NCI-H510A (cell line): Measurements from ENCODE around the gene CNN2.

ENCODE experiments used
- DNase-seq: peaks from one replicate; lab custom pipeline; 2025; lab: John Stamatoyannopoulos, UW

Gene CNN2

DNA sequence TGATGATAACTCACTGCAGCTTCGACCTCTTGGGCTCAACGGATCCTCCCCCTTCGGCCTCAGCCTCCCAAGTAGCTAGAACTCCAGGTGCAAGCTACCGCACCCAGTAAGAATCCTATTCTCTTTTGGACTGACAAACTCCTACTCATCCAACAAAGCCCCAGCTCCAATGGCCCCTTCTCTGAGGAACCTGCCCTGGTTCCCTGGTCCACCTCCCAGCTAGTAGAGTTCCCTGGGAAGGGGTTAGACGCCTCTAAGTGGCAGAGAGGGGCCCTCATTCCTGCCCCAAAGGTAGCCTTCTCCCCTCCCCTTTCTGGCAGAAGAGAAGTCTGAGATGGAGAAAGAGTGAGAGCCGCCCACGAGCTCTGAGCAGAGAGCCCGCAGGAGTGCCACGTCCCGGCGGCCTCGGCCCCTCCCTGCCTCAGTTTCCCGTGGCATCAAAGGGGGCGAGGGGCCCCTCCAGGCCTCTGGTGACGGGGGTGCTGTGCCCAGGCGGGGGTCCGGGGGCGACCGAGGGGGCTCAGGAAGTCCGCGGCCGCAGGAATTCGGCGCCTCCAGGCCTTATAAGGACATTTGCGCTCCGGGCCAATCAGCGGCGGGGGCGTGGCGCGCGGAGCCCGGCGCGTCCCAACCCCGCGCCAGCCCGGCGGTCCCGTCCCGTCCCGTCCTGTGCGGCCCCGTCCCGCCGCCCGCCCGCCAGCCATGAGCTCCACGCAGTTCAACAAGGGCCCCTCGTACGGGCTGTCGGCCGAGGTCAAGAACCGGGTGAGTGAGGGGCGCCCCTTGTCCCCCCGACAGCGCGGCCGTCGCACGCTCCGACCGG is at the start of gene CNN2:
CNN2 (plus strand) TSS at position 649 of the 823 bp plus-strand sequence; CDS start at position 703, 54 bp downstream.
- DNase-seq: no peak

GRCh38 chr19:977058-977464 is 49.3 kb upstream of the CNN2 start:
- DNase-seq: no peak

DNA sequence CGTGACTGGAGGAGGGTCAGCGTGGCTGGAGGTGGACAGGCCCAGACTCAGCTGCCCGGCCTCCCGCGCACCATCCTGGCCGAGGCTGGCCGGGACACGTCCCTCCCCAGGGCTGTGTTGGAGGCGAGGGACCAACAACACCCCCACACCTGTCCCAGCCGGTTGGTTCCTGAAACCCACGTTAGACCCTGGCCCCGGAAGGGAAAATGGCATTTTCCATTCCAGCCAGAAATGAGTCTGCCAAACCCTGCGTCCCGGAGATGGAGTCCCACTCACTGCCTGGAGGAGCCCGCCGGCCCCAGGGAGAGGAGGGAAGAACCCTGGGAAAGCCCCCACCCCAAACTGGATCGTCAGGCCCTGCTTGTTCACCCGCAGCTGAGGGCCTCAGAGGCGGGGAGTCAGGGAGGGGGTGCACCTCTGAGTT is 47.1 kb upstream of the CNN2 start:
- no peak for DNase-seq

- DNase-seq: no peak
These were observed 46.0 kb upstream of the CNN2 start for GRCh38 chr19:980133-980998.

GRCh38 chr19:982567-983170 is 43.7 kb upstream of the CNN2 start:
- no peak for DNase-seq

DNA sequence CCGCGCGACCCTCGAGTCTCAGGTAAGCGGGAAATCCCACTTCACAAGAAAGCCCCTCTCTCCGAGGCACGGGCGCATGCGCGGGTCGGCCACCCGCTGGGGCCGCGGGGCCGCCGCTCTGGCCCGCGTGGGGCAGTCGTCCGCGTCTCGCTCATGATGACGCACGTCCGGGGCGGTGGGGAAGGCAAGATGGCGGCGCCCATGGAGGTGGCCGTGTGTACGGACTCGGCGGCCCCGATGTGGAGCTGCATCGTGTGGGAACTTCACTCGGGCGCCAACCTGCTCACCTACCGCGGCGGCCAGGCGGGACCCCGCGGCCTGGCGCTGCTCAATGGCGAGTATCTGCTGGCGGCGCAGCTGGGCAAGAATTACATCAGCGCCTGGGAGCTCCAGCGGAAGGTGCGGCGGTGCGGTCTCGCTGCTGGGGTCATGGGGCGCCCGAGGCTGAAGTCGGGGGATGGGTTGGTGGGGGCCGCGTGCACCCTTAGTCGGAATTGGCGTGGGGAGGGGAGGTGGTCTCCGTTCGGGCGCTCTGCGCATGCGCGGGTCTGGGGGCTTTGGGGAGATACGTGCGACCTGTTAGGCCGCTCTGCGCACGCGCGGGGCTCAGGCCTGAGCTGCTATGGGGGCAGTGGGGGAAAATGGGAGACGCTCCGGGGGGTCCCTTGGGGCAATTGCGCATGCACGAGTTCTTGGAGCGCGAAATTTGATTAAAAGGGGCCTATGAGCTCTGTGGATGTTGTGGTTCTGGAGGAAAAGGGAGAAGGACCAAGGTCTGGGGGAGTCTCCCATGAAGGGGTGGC is 42.0 kb upstream of the CNN2 start, which contains the start of gene WDR18:
WDR18 (plus strand) TSS at position 181 of the 803 bp plus-strand sequence; CDS start at position 190, 9 bp downstream.
- peak; percentile 82 for DNase-seq

GRCh38 chr19:986083-986482 is 40.3 kb upstream of the CNN2 start:
- no peak for DNase-seq

DNA sequence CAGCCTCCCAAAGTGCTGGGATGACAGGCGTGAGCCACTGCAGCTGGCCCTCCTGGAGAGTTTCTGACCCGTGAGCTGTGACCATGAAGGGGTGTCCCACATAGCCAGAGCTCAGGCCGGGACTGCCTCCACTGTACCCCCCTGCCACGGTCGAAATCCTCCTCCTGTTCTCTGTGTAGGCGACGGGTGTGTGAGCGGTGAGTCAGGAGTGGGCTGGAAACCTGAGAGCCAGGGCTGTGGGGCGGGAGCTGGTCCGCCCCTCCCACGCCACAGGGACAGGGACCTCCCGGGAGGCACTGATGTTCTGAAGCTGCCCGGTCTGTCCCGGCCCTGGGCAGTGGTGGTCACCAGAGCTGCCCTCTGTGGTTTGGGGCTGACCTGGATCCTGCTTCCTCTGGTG is 38.3 kb upstream of the CNN2 start:
- DNase-seq: no peak

GRCh38 chr19:988510-988909 is 37.9 kb upstream of the CNN2 start:
- no peak for DNase-seq

DNA sequence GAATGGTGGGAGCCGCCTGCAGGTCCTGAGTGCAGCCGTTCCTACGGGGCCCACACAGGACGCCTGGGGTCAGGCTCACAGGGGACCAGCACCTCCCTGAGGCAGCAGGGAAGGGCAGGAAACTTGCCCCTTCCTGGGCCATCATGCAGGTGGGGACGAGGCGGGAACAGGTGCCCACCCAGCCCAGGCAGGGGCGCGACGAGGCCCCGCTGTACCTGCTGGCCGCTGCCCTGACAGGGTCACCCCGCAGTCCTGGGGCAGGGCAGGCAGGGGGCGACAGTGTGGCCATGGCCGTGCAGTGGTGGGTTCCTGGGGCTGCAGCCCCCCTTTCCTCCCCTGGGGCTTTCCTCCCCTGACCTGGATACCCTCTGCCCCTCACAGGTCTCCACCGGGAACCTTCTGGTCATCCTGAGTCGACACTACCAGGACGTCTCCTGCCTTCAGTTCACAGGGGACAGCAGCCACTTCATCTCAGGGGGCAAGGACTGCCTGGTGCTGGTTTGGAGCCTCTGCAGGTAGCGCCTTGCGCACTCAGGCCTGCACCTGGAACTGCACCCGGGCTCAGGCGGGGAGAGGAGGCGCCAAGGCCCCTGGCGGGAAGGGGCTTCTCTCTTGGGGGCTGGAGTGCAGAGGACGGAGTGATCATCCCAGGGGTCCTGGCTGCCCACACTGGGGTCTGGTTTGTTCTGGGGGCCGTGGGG is 36.9 kb upstream of the CNN2 start:
- DNase-seq: no peak

DNA sequence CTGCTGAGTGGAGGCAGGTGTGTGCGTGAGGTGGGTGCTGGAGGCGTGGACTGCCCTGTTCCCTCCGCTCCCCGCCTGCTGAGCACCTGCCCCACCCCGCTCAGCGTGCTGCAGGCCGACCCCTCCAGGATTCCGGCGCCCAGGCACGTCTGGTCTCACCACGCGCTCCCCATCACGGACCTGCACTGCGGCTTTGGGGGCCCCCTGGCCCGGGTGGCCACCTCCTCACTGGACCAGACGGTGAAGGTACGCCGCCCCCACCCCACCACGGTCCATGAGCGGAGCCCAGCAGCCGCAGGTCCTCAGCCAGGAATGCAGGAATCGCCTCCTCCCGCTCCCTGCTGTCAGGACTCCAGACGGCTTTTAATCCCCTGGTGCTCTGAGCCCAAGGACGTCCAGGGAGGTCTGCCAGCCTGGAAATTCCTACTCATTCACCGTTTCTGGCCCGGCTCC is 36.3 kb upstream of the CNN2 start:
- DNase-seq: no peak

DNA sequence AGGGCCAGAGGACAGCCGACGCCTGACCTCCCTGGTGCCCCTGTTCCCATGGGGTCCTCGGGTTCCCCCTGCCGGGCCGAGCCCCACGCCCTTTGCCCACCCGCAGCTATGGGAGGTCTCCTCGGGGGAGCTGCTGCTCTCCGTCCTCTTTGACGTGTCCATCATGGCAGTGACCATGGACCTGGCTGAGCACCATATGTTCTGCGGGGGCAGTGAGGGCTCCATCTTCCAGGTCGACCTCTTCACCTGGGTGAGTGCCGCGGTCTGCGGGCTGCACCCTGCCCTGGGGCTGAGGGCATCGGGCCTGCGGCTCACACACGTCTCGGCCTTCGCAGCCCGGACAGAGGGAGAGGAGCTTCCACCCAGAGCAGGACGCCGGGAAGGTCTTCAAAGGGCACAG is 35.7 kb upstream of the CNN2 start:
- DNase-seq: no peak

- no peak for DNase-seq
These were observed 35.1 kb upstream of the CNN2 start for GRCh38 chr19:991174-991931.

DNA sequence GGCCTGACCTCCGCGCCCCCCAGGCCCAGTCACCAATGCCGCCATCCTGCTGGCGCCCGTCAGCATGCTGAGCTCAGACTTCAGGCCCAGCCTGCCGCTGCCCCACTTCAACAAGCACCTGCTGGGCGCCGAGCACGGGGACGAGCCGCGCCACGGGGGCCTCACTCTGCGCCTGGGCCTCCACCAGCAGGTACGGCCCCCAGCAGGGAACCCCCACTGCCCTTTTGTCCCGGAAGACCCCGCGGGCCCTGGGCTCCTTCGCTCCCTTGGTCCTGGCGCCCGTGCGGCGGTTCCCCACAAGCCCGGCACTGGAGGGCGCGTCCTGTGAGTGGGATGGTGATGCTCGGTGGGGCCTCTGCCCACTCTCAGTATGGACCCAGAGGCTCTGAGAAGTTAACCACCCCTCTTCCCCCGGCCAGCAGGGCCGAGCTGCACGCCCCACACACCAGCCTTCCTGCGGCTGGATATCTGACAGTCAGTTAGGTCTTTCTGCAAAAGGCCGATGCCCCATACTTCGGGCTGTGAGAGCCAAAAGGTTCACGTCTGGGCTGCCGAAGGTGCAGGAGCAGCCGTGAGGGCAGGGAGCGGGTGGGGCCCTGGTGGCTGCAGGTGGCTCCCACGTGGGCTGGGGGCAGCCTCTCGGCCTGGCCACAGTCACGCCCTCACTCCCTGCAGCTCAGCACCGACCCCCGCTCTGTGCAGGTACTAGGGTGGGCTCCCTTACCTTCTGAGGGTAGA is 34.3 kb upstream of the CNN2 start:
- DNase-seq: no peak

GRCh38 chr19:992670-993055 is 33.7 kb upstream of the CNN2 start:
- no peak for DNase-seq

DNA sequence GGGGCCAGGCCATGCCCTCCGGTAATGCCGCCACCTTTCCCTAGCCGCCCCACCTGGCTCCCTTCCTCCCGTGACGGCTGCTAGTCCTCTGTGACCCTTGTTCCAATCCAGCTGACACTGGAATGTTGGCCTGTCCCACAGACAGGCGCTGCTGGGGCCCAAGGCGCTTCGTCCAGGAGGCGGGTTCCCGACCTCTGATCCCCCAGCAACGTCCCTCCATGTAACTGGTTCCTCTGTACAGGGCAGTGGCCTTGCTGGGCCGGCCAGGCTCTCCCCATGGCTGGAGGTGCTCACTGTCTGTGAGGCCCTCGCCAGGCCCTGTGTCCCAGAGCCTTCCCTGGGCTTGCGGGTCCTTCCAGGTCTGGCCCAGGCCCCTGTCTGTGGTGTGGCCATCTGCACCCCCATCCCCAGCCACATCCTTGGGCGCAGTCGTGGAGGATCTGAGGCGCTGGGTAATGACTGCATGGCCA is 33.0 kb upstream of the CNN2 start:
- no peak for DNase-seq

- DNase-seq: no peak
These were observed 32.5 kb upstream of the CNN2 start for GRCh38 chr19:993831-994393.

GRCh38 chr19:994516-994915 is 31.9 kb upstream of the CNN2 start:
- DNase-seq: no peak
